SK-N-MC (cell line): ENCODE data around the gene POU4F3.

Experiments
- EZH2 ChIP-seq: fragments of 200-600 bp; sonication (generic); IDR thresholded peaks from one replicate; pipeline ENCODE4 v1.6.1; 2017; ENCODE audit warnings: antibody characterized with exemption
- FOXP2 ChIP-seq: optimal IDR thresholded peaks from 2 replicates; pipeline ENCODE3; 2011; ENCODE audit warnings: mild to moderate bottlenecking, moderate library complexity; ENCODE audit not compliant: insufficient read depth; ENCODE audit errors: extremely low read length, control extremely low read depth
- POLR2AphosphoS5 ChIP-seq: IDR thresholded peaks from 2 replicates; pipeline ENCODE4 v1.6.1; 2012; ENCODE audit warnings: mild to moderate bottlenecking, low read depth, low read length, borderline replicate concordance

DNA sequence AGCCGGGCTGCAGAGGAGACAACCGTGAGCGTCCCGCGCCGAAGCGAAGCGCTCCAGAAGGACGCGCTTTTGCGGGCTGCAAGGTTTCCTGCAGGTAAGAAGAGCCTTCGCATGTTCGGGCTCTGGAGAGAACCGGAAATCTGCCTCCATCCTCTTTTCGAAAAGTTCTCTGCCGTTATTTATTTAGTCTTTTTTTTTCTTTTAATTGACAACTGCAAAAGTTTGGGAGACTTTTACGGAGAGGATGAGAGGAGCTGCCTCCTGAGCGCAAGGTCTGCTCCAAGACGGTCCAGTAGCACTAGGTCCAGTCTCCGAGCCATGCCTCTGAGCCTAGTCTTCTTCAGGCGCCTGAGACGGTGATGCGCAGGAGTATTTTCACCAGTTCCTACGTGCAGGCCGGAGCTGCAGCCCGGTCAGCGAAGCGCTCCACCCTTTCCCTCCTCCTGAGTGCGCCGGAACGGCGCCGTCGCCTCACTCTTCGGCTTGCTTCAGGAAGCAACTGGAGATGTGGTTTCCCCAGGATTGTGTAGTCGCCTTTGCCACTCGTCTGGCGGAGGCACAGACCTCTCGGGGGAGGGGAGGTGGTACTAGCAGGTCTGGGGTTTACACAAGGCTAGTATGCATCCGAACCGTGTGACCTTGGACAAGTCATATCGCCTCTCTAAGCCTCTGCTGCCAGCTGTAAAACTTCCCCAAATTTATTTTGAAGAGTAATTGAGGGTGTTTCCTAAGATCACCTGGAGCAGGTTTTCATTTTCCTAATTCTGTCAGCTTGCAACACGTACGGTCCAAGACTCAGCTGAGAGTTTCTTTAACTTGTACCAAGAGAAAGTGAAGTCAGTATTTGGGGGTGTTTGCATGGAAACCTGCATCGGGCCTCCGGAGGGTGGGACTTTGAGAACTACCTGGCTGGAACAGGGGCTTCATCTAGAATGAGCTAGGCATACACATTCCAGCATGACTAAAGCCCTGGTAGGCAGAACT lies 4.5 kb downstream of the POU4F3 start:
- TF ChIP-seq POLR2AphosphoS5 = no peak
- TF ChIP-seq EZH2 = no peak
- TF ChIP-seq FOXP2 = no peak
